Right lobe of liver (tissue), 4 donors: ENCODE measurements around the gene RALGPS1.

Experiments used
- POLR2A ChIP-seq: fragments of 450-650 bp; IDR thresholded peaks from one replicate; pipeline ENCODE4 v1.6.1; 2017; ENCODE audit warnings: antibody characterized with exemption, mild to moderate bottlenecking
- TF ChIP-seq, protein P1 (sequence below), 4 donors: fragments of 200-600 bp in 3 of 4; fragments of 450-650 bp in 1 of 4; IDR thresholded peaks; one replicate each; pipeline versions ENCODE4 v1.5.1 to v1.8.0; 2016 to 2022; ENCODE audit warnings: antibody characterized with exemption in 4 of 4, mild to moderate bottlenecking in 2 of 4
- donor health status: DM: no; HTN: no; CAD: no.
- donor health status: DM: no; HTN: no; CAD: no.
- donor health status: DM: no; HTN: yes; CAD: no.

DNA sequence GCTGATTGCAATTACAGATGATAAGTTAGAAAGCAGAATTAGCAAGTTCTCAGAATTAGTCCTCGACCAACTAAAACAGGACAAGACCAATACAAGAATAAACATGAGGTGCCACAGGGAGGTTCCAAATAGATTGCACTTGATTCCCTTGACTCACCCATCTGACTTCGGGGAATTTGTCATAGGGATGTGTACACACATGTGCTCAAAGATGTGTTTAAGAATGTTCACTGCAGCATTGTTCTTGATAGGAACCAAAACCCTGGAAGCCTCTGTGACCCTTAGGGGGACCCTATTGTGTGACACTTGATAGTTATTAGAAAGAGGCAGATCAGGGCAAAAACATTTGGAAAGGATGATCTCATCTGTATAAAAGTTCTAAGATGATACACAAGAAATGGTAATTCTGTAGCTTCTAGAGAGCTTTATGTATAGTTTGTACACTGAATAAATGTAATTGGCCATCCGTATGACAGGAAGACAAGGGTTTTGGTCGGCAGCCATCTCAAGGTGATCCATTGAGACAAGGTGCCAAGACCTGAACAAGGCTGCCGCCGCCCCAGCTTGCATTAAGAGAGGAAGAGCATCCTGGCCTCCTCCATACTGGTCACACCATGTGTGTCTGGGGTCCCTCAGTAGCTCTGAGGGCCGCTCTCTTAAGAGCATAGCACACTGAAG lies 301.8 kb downstream of the RALGPS1 start:
- TF ChIP-seq, protein P1, sequence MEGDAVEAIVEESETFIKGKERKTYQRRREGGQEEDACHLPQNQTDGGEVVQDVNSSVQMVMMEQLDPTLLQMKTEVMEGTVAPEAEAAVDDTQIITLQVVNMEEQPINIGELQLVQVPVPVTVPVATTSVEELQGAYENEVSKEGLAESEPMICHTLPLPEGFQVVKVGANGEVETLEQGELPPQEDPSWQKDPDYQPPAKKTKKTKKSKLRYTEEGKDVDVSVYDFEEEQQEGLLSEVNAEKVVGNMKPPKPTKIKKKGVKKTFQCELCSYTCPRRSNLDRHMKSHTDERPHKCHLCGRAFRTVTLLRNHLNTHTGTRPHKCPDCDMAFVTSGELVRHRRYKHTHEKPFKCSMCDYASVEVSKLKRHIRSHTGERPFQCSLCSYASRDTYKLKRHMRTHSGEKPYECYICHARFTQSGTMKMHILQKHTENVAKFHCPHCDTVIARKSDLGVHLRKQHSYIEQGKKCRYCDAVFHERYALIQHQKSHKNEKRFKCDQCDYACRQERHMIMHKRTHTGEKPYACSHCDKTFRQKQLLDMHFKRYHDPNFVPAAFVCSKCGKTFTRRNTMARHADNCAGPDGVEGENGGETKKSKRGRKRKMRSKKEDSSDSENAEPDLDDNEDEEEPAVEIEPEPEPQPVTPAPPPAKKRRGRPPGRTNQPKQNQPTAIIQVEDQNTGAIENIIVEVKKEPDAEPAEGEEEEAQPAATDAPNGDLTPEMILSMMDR (IDR thresholded peaks at IDR 0.05), result no peak
- no peak for TF ChIP-seq POLR2A
